CD4-positive, alpha-beta T cell treated with Interleukin-17A for 1 hour (primary cell): ENCODE data around the gene TTC31.
A peak's percentile ranks its signal among the peaks of the same experiment; 100 is the strongest.

ENCODE experiments used
- DNase-seq: peaks from one replicate; pipeline ENCODE4 v3.0.0-alpha.2; 2020

TTC31 gene

DNA sequence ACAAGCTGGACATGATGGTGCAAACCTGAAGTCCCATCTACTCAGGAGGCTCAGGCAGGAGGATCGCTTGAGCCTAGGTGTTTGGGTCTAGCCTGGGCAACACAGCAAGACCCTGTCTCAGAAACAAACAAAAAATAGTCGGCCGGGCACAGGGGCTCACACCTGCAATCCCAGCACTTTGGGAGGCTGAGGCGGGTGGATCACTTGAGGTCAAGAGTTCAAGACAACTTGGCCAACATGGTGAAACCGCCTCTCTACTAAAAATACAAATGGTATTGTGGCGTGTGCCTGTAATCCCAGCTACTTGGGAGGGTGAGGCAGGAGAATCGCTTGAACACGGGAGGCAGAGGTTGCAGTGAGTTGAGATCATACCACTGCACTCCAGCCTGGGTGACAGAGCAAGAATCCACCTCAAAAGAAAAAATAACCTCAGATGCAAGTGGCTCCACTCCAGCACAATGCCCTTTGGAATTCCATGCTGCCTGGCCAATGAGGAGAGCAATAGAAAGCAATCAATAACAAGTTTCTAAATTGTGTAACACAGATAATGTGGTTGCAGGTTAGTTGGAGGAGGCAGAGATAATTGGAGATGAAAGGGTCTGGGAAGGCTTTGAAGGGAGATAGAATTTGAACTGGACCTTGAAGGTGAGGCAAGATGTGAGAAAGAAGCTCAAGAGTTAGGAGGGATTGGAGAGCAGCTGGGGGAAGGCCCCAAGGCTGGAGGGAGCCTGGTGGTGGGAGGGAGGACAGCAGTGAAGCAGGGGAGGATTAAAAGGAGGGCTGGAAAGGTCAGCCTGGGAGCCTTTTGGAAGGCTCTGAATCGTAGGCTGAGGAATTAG lies 6.0 kb downstream of the TTC31 start:
- DNase-seq, result no peak

DNA sequence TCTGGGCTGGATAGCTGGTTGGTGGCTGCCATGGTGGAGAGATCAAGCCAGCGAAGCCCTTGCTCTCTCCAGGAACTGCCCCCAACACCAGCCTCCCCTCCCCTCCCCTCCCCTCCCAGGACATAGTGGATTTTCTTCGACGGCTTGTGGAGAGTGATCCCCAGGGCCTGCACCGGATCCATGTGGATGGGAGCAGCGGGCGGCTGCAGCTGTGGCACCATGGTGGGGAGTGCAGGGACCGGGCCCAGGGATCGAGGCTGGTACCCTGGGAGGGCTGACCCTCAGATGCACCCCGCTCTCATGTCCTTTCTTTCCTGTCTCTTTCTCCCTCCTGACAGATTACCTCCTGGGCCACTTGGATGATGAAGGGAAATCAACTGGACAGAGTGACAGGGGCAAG lies 7.0 kb downstream of the TTC31 start:
- no peak for DNase-seq

DNA sequence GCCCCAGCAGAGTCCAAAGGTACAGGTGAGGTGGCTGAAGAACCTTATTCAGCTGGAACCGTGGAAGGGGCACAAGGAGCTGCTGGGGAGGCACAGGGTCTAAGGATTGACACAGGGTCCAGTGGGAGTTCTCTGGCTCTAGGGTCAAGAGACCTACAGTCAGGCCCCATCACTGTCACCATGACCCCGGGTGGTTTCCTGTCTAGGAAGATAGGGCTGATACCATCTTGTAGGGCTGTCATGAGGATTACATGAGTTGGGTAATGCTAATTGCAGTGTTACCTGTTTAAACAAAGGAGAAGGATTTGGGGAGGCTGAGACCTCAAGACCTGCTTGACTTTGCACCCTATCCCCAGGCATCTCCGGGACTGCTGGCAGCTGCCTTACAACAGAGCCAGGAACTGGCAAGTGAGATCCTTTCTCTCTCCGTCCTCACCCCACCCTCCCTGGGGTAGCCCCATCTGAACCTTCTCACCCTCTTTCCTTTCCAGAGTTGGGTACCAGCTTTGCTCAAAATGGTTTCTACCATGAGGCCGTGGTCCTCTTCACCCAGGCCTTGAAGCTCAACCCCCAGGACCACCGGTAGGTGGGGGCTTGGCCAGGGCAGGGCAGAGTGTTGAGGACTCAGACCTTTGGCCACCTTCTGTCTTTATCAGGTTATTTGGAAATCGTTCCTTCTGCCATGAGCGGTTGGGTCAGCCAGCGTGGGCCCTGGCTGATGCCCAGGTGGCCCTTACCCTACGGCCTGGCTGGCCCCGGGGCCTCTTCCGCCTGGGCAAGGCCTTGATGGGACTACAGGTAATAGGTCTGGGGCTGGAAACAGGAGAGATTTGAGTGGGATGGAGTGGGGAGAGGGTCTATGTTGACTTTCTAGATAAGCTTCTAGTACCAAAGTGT lies 9.0 kb downstream of the TTC31 start:
- no peak for DNase-seq

DNA sequence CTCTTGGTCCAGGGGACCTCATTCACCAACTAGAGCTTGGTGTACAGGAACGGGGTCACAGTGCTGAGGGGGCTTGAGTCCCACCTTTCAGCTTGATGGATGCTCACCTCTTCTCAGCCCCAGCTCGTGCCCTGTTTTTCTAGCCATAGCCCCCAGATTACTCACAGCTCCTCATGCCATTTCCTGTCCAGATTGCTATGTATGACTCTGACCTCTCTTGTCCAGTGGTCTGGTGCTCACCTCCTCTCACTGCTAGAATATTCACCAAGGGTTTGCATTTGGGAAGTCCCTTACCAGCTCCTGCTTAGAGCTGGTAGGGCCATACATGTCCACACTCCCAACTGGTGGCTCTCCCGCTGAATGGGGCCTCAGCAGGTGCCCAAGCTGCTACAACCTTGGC lies 10.7 kb downstream of the TTC31 start:
- DNase-seq, result no peak

DNA sequence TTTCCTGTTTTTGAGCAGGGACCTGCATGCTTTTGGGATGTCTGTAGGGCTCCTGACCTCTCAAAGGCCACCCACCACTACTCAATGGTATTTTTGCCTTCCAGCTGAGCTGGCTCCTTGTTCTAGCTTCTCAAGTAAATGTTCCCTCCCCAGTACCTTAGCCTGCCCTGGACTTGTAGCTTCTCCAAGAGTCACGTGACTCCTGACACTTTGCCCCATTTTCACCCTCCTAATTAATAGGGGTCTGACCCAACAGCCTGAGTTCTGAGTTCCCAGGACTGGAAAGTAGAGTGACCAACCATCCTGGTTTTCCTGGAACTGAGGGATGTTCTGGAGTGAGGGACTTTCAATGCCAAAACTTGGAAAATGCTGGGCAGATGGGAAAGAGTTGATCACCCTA lies 12.6 kb downstream of the TTC31 start:
- DNase-seq, result no peak

DNA sequence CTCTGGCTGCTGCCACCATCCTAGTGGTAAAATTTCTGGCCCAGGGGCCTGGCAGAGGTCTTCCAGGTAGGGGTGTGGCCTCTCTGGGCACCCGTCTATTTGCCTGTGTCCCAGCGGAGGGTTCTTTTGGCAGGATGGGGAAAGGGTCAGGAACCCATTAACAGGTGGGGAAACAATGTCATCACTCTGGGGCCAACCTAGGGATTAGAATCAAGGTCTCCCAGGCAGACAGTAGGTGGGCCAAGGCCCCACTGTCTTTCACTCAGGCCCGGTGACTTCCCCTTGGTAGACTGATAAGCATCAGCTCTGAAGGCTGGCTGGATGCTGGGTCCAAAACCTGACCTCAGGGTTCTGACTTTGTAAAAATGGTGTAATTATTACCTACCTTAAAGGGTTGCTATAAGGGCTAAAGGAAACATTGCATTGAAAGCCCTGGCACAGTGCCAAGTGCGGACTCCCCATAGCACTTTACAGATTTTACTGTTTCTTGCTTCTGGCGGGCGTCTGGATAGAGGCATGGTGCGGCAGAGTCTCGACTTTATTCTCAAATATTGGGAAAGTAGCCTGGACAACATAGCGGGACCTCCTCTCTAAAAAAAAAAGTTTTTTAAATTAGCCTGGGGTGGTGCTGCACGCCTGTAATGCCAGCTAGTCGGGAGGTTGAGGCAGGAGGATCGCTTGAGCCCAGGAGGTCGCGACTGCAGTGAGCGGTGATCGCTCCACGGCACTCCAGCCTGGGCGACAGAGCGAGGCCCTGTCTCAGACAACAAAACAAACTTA lies 14.3 kb downstream of the TTC31 start:
- no peak for DNase-seq

DNA sequence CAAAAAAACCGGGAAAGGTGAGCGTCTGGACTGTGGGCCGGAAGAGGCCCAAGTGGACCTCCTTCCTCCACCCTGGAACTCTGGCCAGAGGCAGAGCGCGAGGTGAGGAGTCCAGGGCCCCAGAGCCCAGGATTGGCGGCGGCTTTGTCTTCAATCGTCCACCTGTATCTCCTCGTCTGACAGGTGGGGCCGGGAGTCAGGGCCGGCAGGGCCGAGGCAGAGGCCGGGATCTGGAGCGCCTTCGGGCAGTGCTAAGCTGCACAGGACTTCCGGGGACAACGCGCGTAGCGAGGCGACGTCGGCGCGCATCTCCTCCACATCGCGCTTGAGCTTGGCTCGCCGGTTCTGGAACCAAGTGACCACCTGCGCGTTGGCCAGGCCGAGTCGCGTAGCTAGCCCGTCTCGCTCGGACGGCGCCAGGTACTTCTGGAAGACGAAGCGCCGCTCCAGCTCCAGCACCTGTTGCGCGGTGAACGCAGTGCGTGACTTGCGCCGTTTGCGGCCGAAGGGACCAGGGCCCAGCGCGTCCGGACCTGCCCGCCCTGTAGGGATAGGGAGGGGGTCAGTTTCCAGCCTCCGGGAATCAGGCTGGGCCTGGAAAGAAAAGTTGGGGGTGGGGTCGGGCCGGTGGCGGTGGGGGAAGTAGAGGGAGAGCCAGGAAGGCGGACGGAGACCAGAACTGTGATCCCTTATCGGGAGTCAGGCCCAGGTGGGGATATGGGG lies 15.1 kb downstream of the TTC31 start:
- DNase-seq, result peak; percentile 22

DNA sequence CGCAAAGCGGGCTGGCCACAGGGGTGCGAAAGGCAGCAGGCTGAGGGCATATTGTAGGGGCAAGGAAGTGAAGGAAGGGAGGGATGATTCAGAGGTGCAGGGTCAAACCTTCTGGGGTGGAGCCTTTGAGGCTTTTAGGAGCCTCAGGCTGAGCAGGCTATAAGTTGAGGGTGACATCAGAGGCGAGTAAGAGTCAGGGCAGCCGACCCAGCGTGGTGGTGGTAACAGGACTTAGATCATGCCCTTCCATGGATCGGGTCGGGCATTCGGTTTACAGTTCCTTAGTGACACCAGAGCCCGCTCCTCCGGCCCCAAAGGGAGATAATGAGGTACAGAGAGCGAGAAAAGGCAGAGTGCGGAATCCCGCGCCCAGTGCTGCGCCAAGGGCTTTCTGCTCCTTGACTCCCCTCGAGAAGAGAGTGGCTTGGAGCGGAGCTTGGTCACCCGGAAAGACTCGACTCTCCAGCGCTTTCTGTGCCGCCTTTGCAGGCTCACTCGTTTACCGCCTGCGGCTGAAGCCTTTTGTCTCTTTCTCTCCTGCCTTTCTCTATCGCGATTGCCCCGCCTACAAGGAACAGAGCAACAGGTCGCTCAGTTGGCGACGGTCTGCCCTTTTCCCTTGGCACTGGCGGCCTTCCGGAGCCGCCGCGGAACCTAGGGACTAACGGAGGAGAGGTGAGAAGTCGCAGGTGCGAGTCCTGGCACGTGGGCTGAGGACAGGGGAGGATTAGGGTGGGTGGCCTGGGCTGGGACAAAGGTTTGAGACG lies 15.8 kb downstream of the TTC31 start:
- DNase-seq, result no peak

DNA sequence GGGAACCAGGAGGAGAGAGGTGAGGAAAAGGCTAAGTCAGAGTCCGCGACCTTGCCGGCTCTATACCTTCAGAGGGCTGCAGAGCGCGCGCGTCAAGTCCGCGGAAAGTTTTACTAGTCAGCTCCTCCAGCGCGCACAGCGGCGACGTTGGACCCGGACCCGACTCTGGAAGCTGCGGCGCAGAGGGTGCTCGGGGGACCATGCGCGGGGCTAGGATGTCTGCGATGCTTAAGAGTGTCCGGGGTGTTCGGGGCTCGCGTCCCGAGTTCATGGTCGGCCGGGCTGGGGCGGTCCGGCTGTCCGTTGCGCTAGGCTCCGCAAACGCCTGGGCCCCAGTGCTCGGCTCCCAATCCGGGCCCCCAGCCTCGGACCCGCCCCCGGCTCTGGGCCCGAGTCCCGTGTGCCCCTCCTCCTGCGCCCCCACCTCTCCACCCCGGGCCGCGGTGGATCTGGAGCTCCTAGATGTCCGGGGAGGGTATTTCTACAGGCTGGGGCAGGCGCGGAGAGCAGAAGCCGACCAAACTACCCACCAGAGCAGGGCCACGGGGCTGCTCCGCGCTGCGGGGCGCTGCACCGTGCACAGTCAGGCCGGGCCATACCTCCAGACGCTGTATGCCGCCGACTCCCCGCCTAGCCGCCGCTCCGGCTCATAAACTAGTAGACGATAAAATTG lies 16.5 kb downstream of the TTC31 start, which contains the start of gene LBX2:
TSS of gene LBX2 (minus strand) at position 337 of the 673 bp plus-strand sequence. CDS start at position 271, 66 bp downstream.
- no peak for DNase-seq

DNA sequence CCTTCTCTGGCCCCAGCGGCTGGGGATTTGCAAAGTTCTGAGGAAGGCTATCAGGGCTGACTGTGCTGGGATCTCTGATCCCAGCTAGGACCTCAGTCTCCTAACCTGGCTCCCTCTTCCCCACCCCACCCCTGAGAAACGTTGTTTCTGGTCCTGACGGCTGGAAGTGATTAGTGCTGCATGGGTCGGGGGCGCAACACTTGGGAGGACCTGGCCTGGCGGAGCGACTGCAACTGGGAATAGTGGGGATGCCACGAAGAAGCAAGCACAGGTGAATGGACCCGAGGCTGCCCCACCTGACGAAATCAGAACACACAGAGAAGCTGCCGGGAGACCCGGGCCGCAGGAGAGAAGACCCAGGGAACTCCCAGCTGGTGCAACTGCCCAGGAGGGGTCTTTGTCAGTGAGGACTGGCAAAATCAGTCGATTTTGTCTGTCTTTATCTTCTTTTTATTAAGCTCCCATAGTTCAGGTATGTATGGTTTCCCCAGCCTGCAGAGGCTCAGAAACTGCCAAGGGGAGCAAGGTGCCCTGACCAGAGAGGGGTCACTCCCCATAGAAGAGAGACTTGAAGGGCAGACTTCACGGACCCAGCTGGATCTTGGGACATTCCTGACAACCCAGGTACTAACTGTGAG lies 17.2 kb downstream of the TTC31 start:
- DNase-seq, result no peak

DNA sequence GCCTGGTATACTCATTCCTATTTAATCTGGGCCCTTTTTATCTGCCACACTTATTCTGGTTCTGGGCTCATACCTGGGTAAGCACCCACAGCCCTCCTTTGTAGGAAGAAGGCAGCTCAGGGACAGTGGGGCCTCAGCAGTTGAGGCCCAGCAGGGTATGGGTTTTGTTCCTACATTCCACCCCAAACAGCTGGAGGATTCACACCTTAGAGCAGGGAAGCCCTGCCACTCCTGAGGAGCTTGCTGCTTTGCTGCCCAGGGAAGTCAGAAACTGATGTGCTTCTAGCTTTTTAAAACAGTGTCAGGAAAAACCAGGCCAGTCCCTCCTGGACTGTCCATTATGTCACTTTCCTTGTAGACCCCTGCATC lies 17.7 kb downstream of the TTC31 start:
- no peak for DNase-seq

DNA sequence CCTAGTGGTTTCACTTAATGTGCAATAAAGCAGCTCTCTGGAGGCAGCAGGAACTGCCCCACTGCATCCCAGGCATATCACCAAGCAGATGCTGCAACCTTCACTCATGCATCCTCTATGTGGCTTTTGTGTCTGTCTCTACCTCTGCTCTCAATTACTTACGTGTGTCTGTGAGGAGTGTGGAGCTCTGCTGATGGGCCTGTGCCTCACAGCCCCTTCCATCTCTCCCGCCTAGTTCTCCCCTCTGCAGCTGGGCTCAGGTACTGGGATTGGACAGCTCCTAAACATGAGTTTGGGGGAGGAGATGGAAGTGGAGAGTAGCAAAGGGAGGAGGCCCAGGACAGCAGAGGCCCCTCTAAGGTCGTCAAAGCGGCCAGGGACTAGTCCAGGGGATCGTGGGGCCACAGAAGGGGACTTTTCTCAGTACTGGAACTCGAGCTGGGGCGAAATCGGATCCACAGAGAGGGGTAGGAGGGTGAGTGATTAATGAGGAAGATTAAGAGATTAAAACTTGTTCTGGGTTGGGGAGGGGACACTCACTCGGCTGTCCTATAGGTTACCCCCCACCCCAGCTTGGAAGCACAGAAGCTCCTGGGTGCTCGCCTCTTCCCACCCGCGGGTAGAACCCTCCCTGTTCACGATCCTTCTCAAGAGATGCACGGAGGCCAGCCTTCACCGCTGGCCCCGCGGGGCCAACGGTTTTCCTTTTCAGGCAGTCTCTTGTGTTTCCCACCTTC lies 18.6 kb downstream of the TTC31 start:
- no peak for DNase-seq

DNA sequence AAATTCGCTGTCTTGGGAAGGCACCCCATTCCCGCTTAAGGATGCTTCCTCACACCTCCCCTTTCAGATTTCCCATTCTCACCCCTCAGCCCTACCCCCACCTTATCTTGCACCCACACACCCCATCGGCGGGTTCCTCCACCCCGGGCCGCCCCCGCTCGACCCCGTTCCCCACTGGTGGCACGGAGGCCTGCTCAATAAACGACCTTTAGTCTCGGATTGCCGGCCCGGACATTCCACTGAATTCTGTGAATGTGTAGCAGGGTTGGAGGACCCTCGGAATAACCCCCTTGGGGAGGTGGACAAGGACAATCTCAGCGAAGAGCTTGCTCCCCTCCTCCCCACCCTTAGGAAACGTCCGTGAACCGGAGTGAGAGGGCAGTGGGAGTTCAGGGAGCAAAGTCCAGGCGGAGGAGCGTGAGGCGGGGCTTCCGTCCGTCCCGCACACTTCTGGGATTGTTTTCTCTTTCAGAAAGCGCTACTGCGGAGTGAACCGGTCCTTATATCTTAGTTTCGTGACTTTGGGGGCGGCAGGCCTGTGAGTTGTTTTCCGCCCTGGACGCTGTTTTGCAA lies 19.4 kb downstream of the TTC31 start:
- no peak for DNase-seq

DNA sequence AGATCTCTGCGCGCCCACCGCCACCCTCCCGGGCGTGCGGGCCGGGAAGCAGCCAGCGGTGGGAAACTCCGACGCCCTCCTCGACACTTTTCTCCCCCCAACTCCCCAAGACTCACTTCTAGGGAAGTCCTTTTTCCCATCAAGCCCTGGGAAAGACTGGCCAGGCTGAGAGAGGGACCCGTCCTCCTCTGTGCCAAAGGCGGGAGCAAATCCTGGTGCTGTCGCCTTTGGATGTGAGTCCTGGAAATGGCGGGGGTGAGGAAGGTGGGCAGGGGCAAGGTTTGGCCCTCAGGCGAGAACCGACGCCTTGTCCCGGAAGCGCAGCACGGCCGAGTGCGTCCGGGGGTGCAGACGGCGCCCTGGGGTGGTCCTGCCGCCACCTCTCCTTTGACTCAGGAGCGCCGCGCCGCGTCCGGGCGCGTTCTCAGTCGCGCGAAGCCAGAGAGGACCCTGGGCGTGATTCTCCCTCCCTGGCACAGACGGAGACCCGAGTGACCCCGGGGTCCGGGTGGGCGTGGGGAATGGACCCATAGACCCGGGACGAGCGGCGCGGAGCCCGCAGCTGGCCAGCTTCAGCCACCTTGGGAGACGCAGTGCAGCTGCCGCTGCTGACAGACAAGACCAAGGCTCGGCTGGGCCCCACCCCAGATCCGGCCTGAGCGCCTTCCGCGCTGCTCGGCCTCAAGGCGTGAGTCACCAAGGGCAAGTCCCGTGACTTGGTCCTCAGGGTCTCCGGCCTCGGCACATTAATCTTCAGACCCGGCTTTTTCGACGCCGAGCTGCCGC lies 20.0 kb downstream of the TTC31 start:
- peak; percentile 48 for DNase-seq

DNA sequence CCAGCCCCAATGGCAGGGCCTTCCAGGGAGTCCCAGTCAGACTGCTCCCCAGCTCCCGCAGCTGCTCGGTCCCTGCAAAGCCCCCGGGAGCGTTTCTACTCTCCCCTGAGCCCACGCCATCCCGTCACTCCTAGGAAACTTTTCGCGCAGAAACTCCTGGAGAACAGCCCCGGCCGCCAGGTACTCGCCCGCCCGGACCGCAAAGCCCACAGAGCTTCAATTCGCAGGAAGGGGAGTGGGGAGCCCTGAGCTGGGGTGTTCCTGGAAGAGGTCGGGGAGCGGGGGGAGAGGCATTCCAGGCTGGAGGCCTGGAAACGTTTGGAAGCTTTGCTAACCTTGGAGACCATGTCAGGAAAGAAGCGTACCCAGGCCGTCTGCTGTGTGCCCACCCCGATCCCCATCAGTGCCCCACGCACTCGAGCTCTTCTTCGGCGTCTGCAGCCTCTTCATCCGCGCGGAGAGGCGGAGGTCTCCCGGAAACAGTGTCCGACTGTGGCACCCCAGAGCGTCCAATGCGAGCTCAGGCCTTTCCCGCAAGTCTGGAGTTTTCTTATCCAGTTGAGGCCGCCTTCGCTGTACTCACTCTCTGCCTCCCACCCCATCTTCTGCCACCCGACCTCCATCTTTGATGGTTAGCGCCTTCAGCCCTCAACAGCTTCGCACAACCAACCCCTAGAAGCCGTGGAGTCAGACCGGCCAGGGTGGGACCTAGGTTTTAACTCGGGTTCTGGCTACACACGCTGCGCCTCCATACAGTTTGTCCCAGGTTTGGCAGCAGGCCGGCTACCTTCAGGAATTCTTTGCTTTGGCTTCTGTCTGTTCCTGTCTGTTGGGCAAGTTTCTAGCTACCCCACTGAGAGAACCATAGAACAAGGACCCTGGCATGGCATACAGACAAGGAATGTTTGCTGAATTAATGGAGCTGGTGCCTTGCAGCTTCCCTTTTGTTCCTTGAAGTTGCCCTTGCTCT lies 20.9 kb downstream of the TTC31 start:
- no peak for DNase-seq

DNA sequence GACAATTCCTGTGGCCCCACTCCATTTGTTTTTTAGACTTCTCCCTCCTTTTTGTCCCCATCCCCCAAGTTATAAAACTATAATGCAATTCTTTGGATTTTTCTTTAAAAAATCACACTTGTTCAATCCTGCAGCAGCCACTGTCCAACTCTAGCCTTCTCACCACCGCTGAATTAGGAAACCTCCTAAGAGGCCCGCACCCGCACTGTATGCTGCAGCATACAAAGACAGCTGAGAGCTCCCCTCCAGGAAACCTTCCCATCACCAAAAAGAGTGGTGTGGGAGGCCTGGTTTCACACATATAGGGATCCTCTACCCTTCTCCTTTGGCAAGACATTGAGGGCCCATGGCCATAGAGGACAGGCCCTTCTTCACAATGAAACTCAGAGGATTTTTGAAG lies 21.7 kb downstream of the TTC31 start:
- no peak for DNase-seq
